GM18526 (cell line): Measurements from ENCODE around the gene MYRIP.

Experiments used
- POLR2A ChIP-seq: IDR thresholded peaks from 3 replicates; pipeline ENCODE4 v1.6.1; 2011; ENCODE audit not compliant: insufficient read length; ENCODE audit errors: extremely low read depth

Gene MYRIP

DNA sequence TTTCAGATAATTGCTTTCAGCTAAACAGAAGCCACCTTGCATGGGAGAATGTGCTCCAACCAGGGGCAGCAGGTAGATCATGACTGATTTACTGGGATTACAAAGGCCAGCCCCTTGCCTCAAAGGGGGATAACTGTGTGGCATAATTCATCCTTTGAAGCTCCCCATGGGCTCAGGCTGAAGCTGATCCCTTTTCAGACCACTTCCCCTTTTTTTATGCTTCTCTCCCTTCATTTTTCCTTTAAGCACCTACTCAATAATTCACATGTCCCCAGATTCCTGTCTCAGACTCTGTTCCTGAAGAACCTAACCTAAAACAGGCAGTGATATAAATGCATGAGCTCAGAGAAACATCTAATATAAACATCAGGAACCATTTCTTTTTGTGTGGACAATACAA lies 8.2 kb upstream of the MYRIP start:
- TF ChIP-seq POLR2A = no peak

- TF ChIP-seq POLR2A = no peak
Observed at GRCh38 chr3:39803956-39804355, 5.5 kb upstream of the MYRIP start.

GRCh38 chr3:39804951-39805350 lies 4.5 kb upstream of the MYRIP start:
- no peak for TF ChIP-seq POLR2A

- no peak for TF ChIP-seq POLR2A
Observed at GRCh38 chr3:39805650-39806049, 3.8 kb upstream of the MYRIP start.

GRCh38 chr3:39806820-39807219 lies 2.6 kb upstream of the MYRIP start:
- TF ChIP-seq POLR2A = no peak

GRCh38 chr3:39808467-39809180 lies 785 bp upstream of the MYRIP start:
- no peak for TF ChIP-seq POLR2A

- no peak for TF ChIP-seq POLR2A
Observed at GRCh38 chr3:39809995-39810595, 686 bp downstream of the MYRIP start.

DNA sequence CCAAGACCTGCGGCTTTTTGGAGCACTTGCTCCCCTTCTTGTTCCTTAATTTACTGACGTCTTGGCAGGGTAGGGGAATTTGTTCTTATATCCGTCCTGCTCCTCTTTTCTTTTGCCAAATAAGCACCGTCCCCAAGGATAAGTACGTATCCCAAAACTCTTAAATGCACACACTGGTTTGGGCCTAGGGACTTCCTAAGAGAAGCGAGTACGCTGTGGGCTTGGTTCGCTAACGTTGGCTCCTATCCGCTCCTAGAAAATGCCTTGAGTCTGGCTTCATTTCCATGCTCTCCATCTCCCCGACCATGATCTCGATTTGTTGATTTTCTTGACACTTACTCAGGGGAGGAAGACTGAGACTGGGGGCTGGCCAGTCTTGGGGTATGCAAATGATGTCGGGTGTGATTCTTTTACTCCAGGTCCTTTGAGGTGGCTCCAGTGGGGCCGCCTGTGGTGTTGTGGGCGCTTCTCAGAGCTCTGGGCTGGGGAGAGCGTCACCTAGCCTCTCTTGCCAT lies 1.3 kb downstream of the MYRIP start:
- no peak for TF ChIP-seq POLR2A

- no peak for TF ChIP-seq POLR2A
Observed at GRCh38 chr3:39811561-39811960, 2.2 kb downstream of the MYRIP start.

DNA sequence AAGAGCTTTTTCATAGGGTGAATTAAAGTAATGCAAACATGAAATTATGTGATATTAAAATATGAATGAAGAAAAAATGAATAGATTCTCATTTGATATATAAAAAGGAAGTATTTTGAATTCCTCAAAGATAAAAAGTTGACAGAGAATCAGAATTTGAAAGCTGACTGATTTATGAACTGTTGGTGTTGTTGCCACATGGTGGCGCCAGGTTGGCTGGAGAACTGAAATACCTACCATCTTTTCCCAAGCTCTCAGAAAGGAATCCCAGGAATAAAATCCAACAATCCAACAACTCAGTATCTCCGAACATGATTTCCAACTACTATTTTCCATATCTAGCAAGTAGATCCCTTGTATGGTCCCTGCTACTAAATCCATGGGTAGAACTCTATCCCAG lies 3.1 kb downstream of the MYRIP start:
- no peak for TF ChIP-seq POLR2A

GRCh38 chr3:39814007-39814406 lies 4.6 kb downstream of the MYRIP start:
- TF ChIP-seq POLR2A = no peak

GRCh38 chr3:39819899-39820298 lies 10.5 kb downstream of the MYRIP start:
- no peak for TF ChIP-seq POLR2A

DNA sequence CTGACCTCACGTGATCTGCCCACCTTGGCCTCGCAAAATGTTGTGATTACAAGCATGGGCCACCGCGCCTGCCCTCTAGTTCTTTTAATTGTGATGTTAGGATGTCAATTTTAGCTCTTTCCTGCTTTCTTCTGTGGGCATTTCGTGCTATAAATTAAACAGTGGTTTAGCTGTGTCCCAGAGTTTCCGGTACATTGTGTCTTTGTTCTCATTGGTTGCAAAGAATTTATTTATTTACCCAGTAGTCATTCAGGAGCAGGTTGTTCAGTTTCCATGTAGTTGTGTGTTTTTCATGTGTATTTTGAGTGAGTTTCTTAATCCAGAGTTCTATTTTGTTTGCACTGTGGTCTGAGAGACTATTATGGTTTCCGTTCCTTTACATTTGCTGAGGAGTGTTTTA lies 30.1 kb downstream of the MYRIP start:
- TF ChIP-seq POLR2A = no peak

DNA sequence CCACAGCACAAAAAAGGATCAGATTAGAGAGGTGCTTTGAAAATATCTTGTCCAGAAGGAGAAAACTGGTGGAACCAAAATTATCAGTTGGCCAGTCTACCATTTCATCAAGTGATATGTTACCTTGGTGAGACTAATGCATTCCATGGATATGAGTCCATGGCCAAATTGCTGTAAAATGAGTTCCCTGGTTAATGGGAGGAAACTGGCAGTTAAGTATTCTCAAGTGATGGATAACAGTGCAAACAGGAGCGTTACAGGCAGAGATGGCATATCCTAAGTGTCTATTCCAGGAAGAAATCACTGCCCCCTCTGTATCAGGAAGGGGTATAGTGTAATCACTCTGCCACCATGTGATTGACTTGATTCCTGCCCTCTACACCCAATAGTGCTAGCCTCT lies 34.0 kb downstream of the MYRIP start:
- TF ChIP-seq POLR2A = no peak

DNA sequence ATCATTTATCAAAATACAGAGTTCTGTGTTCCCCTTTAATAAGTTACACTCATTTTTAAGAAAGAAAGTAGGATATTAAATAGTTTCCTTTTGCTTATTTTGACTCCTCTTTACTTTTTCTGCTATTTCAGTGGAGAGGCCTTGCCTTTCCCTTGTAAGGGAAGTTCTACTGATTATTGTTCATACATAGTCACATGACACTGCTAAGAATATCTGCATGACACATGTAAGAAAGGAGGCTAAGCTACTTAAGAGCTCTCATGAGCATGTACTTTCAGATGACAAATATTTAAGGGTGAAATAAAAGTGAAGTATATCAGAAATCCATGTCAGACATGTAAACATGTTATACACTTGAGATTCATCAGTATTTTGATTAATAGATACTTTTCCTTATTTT lies 39.0 kb downstream of the MYRIP start:
- TF ChIP-seq POLR2A = no peak

DNA sequence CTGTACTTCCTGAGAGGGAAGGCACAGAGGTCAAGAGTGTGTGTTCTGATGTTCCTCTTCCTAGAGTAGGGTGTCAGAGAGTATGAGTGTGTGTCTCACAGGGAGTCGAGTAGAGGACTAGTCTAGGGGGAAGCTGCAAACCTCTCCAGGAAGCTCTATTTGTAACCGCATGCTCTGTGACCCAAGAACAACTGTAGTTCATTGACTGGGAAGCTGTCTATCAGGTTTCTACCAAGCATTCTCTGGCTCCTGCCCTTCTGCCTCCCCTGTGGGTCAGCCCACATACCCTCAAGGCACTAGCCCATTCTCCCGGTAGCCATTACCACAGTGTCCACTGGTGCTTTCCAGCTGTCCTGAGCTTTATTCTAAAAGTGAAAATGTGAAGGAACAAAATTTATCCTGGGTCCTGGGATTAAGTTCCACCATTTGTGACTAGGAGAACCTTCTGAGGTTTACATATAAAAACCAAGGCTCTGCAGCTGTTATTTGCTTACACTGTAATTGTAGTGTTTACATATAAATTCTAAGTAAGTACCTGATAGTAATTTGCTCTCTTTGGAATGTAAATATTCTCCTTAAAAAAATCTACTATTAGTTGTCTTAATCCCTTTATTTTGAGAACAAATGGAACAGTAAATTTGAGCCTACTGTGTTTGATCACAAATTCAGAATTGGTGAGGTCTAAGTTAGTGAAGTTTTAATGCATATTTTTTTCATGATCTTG lies 40.7 kb downstream of the MYRIP start:
- no peak for TF ChIP-seq POLR2A
